HK-2 (cell line): Measurements from ENCODE around the gene IL17RB.

Experiments
- DNase-seq: peaks from one replicate; pipeline ENCODE4 v3.0.0-alpha.2; 2018; ENCODE audit not compliant: unreplicated experiment

The IL17RB gene

DNA sequence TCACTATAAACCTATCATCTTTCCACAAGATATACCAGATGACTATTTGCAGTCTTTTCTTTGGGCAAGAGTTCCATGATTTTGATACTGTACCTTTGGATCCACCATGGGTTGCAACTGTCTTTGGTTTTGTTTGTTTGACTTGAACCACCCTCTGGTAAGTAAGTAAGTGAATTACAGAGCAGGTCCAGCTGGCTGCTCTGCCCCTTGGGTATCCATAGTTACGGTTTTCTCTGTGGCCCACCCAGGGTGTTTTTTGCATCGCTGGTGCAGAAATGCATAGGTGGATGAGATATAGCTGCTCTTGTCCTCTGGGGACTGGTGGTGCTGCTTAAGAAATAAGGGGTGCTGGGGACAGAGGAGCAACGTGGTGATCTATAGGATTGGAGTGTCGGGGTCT lies 33.9 kb upstream of the IL17RB start:
- DNase-seq = no peak

GRCh38 chr3:53813229-53813628 lies 33.1 kb upstream of the IL17RB start:
- no peak for DNase-seq

- no peak for DNase-seq
These were observed 32.5 kb upstream of the IL17RB start for GRCh38 chr3:53813876-53814275.

- no peak for DNase-seq
These were observed 31.3 kb upstream of the IL17RB start for GRCh38 chr3:53815067-53815466.

DNA sequence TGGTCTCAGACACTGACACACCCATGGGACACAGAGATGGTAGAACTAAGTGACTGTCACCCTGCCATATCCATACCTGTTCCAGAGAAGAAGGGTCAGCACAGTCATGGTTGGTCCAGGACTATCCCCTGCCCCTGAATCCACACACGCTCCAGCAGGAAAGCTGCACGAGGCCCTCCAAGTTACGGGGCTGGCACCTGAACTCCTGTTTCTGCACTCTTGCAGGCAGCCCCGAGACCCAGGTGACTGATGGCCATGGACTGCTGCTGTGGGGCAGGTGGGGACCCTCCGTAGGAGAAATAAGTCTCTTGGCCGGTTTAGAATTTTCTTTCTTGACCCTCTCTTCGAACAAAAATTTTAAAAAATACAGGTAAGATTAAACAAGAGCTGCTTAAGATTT lies 30.7 kb upstream of the IL17RB start:
- DNase-seq = no peak

GRCh38 chr3:53816425-53816824 lies 29.9 kb upstream of the IL17RB start:
- no peak for DNase-seq

DNA sequence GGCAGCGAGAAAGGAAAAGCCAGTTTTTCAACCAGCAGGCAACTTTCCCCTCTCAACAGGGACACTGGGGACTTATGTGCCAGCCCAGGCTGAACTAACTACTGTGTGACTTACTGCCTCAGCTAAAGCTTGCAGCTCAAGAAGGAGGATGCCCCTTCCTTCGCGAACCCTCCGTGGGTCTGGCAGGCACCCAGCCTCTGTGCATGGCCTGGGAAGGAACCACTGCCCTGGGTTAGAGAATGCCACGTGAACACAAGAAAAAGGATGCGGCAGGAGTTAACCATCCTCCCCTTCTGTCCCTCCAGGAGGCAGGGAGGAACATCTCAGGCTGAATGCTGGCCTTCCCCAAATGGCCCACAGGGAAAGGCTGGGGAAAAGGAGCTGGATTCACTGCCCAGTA lies 29.2 kb upstream of the IL17RB start:
- DNase-seq = no peak

GRCh38 chr3:53817809-53818208 lies 28.6 kb upstream of the IL17RB start:
- DNase-seq = no peak

- DNase-seq = no peak
These were observed 27.9 kb upstream of the IL17RB start for GRCh38 chr3:53818221-53819162.

- no peak for DNase-seq
These were observed 27.1 kb upstream of the IL17RB start for GRCh38 chr3:53819163-53819868.

DNA sequence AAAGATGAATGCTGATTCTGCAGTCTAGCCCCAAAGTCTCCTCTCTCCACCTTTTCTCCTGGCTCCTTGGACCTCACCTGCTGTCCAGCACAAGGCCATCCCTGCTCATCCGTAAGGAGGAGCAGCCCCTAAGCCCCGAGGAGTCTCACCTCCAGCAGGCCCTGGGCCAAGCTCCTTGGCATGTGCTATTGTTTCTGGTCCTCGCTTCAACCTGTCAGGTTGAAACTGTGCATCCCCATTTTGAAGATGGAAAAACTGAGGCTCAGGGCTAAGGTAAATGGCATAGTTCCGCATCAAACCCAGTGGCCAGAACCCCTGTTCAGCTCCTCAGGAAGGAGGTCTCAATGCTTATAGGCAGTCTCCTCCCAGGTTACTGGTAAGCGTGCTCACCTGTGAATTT lies 26.3 kb upstream of the IL17RB start:
- DNase-seq = no peak

DNA sequence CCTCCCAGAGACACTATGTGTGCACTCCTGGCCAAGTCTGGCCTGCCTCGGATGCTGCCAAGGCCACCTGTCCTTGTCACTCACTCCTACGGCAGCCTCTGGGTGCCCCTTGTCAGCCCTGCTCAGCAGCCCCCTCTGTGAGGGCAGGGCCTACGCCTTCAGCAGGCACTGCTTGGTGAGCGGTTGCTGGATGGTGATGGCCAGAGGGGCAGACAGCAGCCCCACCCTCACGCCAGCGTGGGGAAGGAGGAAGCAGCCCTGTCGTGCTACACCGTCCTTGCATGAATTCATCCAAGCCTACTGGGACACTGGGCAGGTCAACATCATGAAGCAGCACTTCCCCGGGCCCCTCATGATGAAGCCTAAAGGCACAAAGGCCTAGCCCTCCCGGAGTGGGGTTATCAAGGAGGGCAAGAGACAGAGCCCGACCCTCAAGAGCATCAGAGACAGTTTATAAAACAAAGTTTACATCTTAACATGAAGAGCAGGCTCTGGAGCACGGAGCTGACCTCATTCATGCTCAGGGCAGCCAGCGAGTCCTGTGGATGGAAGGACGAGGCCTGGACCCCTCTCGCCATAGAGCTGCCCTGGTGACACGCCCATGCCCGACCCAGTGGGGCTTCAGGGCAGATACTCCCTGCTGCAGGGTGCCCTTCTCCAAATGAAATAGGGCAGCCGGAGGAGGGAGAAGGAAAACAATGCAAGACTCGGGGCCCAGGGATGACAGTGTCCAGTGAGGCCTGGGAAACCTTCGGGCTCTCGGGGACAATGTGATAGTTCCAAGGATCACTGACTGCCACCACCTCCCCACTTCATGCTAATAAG lies 25.4 kb upstream of the IL17RB start:
- no peak for DNase-seq

DNA sequence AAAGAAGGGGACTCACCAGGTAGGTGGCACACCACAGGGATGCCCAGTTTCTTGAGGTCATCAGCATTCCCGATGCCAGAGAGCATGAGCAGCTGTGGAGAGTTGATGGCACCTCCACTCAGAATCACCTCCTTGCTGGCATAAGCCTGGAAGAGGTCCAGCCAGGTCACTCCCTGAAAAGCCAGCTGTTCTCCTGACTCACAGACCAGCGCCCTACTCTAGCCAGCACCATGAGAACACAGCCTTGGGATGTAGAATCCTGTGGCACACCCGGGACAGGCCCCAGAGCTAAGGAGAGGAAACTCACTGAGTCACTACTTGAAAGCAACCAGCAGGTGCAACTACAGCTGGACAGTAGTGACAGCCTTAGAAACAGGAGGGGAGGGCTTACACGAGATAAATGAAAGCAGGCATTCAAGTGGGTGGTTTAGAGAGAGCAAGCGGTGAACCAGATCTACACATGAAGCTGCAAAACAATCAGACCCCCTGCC lies 24.7 kb upstream of the IL17RB start:
- no peak for DNase-seq

DNA sequence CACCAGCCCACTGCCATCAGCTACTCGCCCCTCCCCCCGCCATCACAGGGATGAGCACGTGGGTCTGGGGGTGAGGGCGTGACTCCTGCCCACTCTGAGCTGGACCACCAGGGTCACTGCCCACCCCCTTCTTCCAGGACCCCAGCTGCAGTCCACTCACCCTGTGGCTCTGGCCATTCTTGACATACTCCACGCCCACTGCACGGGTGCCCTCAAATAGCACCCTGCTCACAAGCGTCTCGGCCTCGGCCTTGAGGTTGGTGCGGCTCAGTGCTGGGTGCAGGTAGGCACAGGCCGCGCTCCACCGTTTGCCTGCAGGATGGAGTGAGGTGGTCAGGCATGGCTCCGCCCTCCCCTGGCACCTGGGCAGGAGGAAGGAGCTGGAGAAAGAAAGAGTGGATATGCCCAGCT lies 24.0 kb upstream of the IL17RB start:
- no peak for DNase-seq

- no peak for DNase-seq
These were observed 23.1 kb upstream of the IL17RB start for GRCh38 chr3:53823026-53823955.

DNA sequence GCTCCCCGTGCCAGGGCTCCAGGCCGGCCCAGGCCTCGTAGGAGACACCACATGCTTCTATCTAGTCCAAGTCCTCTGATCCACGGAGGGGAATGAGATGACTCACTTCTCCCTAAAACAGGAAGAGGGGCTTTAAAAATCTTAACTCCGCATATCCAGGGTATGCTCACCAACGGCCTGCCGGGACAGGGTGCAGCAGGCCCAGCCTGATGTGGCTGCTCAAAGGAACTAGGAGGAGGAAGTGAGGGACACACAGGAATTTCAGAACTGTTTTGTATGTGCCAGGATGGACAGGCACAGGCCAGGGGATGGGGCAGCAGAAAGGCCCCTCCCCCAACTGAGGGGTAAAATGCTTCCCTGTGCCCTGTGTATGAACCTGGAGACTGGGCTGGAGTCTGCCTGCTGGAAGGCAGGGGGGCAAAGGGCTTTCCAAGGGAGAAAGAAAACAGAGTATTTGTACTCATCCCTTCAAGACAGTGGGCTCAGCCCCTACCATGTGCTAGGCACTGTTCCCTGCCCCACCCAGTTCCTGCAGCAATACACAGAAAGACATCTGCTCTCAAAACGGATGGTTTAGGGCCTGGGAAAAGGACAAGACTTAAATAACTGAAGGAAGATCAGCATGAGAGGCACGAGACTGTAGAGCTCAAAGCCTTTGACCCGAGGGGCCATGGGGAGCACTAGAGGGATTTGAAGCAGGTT lies 22.3 kb upstream of the IL17RB start:
- DNase-seq = no peak

DNA sequence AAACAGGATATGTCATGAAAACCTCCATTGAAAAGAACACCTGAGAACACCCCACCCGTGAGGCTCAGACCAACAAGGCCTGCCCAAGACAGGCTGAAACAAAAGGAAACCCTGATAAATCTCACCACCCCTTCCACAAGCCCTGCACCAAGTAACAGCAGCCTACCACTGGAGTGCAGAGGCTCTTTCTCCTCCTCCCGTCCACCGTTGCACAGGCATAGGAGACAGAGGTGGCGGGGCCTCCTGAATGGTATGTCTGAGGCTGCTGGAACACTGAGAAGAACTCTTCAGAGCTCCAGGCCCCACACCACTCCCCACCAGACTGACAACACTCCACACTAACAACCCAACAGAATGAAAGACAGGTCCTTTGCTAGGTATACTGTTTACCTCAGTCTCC lies 21.6 kb upstream of the IL17RB start:
- DNase-seq = no peak

- DNase-seq = no peak
These were observed 20.3 kb upstream of the IL17RB start for GRCh38 chr3:53826048-53826447.

DNA sequence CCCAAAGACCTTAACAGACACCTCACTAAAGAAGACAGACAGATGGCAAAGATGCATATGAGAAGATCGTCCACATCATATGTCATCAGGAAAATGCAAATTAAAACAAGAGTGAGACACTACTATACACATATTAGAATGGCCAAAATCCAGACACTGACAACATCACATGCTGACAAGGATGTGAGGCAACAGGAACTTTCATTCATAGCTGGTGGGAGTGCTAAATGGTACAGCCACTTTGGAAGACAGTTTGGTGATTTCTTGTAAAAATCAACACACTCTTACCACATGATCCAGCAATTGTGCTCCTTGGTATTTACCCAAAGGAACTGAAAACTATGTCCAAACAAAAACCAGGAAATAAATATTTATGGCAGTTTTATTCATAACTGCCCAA lies 17.8 kb upstream of the IL17RB start:
- no peak for DNase-seq

GRCh38 chr3:53829605-53830004 lies 16.8 kb upstream of the IL17RB start:
- DNase-seq = no peak
